GM23338 (cell line): ENCODE data around the gene CBX2. TPM values are rescaled to one million over a fixed set of nuclear protein-coding genes. Genes with fewer than 3 reads are reported as not detected.

Source experiments
- ATAC-seq: fragments of 200-7000 bp; cut with Tn5 transposase; 3 replicates; pipeline ENCODE4 v1.9.1; 2020
- DNase-seq: peaks from one replicate; pipeline ENCODE4 v3.0.0-alpha.2; 2015; ENCODE audit warnings: low spot score
- H2AFZ ChIP-seq: fragments of 200-600 bp; sonication (generic); 2 replicates; pipeline ENCODE4 v1.8.0; 2016; ENCODE audit warnings: antibody characterized with exemption, mild to moderate bottlenecking, moderate library complexity
- H3F3A ChIP-seq: fragments of 200-600 bp; sonication (generic); replicated peaks from 2 replicates; pipeline ENCODE4 v1.8.0; 2017; ENCODE audit warnings: antibody characterized with exemption, mixed run types, low read depth
- H3K27ac ChIP-seq: fragments of 200-600 bp; sonication (generic); 2 replicates; pipeline ENCODE4 v1.6.1; 2016; ENCODE audit warnings: low read depth
- H3K27me3 ChIP-seq: fragments of 200-600 bp; sonication (generic); 2 replicates; pipeline ENCODE4 v1.8.0; 2016; ENCODE audit warnings: mild to moderate bottlenecking, mixed run types, moderate library complexity; ENCODE audit not compliant: insufficient read depth
- H3K36me3 ChIP-seq: fragments of 200-600 bp; sonication (generic); 2 replicates; pipeline ENCODE4 v1.8.0; 2016; ENCODE audit warnings: mild to moderate bottlenecking; ENCODE audit not compliant: insufficient read depth
- H3K4me1 ChIP-seq: fragments of 200-600 bp; sonication (generic); 2 replicates; pipeline ENCODE4 v1.8.0; 2016; ENCODE audit warnings: mild to moderate bottlenecking, moderate library complexity; ENCODE audit not compliant: insufficient read depth
- H3K4me2 ChIP-seq: fragments of 200-600 bp; sonication (generic); 2 replicates; pipeline ENCODE4 v1.7.1; 2017; ENCODE audit warnings: mixed run types
- H3K4me3 ChIP-seq: fragments of 200-600 bp; sonication (generic); 2 replicates; pipeline ENCODE4 v1.6.1; 2016; ENCODE audit warnings: mixed run types
- H3K79me2 ChIP-seq: fragments of 200-600 bp; sonication (generic); replicated peaks from 2 replicates; pipeline ENCODE4 v1.8.0; 2017; ENCODE audit warnings: mild to moderate bottlenecking; ENCODE audit not compliant: insufficient read depth
- H3K9me2 ChIP-seq: fragments of 200-600 bp; sonication (generic); 2 replicates; pipeline ENCODE4 v1.8.0; 2017; ENCODE audit not compliant: insufficient read depth
- H4K20me1 ChIP-seq: fragments of 200-600 bp; sonication (generic); replicated peaks from 2 replicates; pipeline ENCODE4 v1.8.0; 2017; ENCODE audit warnings: mild to moderate bottlenecking; ENCODE audit not compliant: insufficient read depth
- H3K27ac Mint-ChIP-seq: 2 replicates; pipeline ENCODE4 v1.8.0; 2020; ENCODE audit warnings: inconsistent platforms, mild to moderate bottlenecking, moderate library complexity, mixed read lengths
- H3K27me3 Mint-ChIP-seq: 3 replicates; pipeline ENCODE4 v1.8.0; 2022; ENCODE audit warnings: low read depth, mild to moderate bottlenecking, moderate library complexity, mixed read lengths, inconsistent platforms; ENCODE audit not compliant: insufficient read depth, poor library complexity
- H3K36me3 Mint-ChIP-seq: 3 replicates; pipeline ENCODE4 v1.8.0; 2021; ENCODE audit warnings: low read depth, mild to moderate bottlenecking, inconsistent platforms, moderate library complexity, mixed read lengths
- H3K4me1 Mint-ChIP-seq: 3 replicates; pipeline ENCODE4 v1.8.0; 2020; ENCODE audit warnings: mild to moderate bottlenecking, inconsistent platforms, mixed read lengths
- H3K4me3 Mint-ChIP-seq: 3 replicates; pipeline ENCODE4 v1.8.0; 2021; ENCODE audit warnings: moderate library complexity, mild to moderate bottlenecking, inconsistent platforms, mixed read lengths
- H3K9me3 Mint-ChIP-seq: 3 replicates; pipeline ENCODE4 v1.8.0; 2020; ENCODE audit warnings: moderate library complexity, mild to moderate bottlenecking, inconsistent platforms, mixed read lengths
- ETS1 ChIP-seq: IDR thresholded peaks from 2 replicates; pipeline ENCODE4 v1.6.1; 2016; ENCODE audit warnings: antibody characterized with exemption
- EZH2 ChIP-seq: fragments of 200-600 bp; sonication (generic); IDR thresholded peaks from one replicate; pipeline ENCODE4 v1.8.0; 2017; ENCODE audit warnings: antibody characterized with exemption, mild to moderate bottlenecking, low read depth; ENCODE audit not compliant: unreplicated experiment
- NANOG ChIP-seq: IDR thresholded peaks from 2 replicates; pipeline ENCODE4 v1.6.1; 2016; ENCODE audit warnings: antibody characterized with exemption, borderline replicate concordance
- REST ChIP-seq: IDR thresholded peaks from one replicate; pipeline ENCODE4 v1.6.1; 2018; ENCODE audit warnings: antibody characterized with exemption; ENCODE audit not compliant: unreplicated experiment
- STAT1 ChIP-seq: IDR thresholded peaks from one replicate; pipeline ENCODE4 v1.6.1; 2016; ENCODE audit warnings: antibody characterized with exemption; ENCODE audit not compliant: unreplicated experiment
- ZNF462 ChIP-seq: fragments of 250-450 bp; sonication (Bioruptor Pico); IDR thresholded peaks from 2 replicates; pipeline ENCODE4 v1.5.0; 2020; ENCODE audit warnings: mild to moderate bottlenecking, moderate library complexity
- polyA plus RNA-seq: library from polyadenylated mRNA; unstranded; fragments of >200 nt; fragmentation: Nextera tagmentation; extraction: Ambion mirVana; gene quantifications from 2 replicates; pipeline ENCODE4 v1.2.1, GENCODE V29; 2016
- total RNA-seq: library from RNA; depleted of rRNA; stranded (reverse); fragments of >200 nt; shearing (Covaris generic); gene quantifications from 2 replicates; pipeline ENCODE4 v1.2.3, GENCODE V29; 2014

Gene CBX2
- total and polyA plus RNA-seq, 2 experiments from 2014 or later: 26.6 to 114 TPM

GRCh38 chr17:79747508-79748294 lies 30.2 kb upstream of the CBX2 start:
- peak; percentile 79 for DNase-seq
- H3K4me1 Mint-ChIP-seq: peaks cover 13% of the 10 kb centered on the region
- H2AFZ ChIP-seq: peak overlapping the region; percentile 70
- peak; percentile 47 for ATAC-seq
- peaks cover 70% of the 10 kb centered on the region for H3K27me3 ChIP-seq
- no peaks in the 10 kb centered on the region for H3K9me3 Mint-ChIP-seq
- peak overlapping the region; percentile 55 for H3K4me3 ChIP-seq
- peaks cover 64% of the 10 kb centered on the region for H3K27me3 Mint-ChIP-seq
- no peaks in the 10 kb centered on the region for H3K36me3 ChIP-seq
- H3F3A ChIP-seq: peaks cover 12% of the 10 kb centered on the region
- no peaks in the 10 kb centered on the region; the same call in 1 of the 2 replicates for H4K20me1 ChIP-seq
- H3K4me1 ChIP-seq: peaks cover 10% of the 10 kb centered on the region
- no peaks in the 10 kb centered on the region; the same call in 2 of the 3 replicates for H3K36me3 Mint-ChIP-seq
- no peak overlapping the region for H3K27ac ChIP-seq
- no peaks in the 10 kb centered on the region for H3K9me2 ChIP-seq
- peak overlapping the region; percentile 69 for H3K4me3 Mint-ChIP-seq
- H3K4me2 ChIP-seq: peak overlapping the region; percentile 84
- H3K79me2 ChIP-seq: no peaks in the 10 kb centered on the region
- TF ChIP-seq STAT1 (no peak), ZNF462 (no peak), REST (no peak), ETS1 (no peak), NANOG (no peak), EZH2 (peak; percentile 42)
- no peak overlapping the region for H3K27ac Mint-ChIP-seq
